ENCODE results near the gene STK10. TPM values are rescaled to one million over a fixed set of nuclear protein-coding genes. Genes with fewer than 3 reads are reported as not detected.

Gene STK10
- total and polyA plus RNA-seq, 2 of the 8 experiments (the other 6 are each of a cell fraction or from before 2014, with no cell fraction given): 10.5 to 21.4 TPM

DNA sequence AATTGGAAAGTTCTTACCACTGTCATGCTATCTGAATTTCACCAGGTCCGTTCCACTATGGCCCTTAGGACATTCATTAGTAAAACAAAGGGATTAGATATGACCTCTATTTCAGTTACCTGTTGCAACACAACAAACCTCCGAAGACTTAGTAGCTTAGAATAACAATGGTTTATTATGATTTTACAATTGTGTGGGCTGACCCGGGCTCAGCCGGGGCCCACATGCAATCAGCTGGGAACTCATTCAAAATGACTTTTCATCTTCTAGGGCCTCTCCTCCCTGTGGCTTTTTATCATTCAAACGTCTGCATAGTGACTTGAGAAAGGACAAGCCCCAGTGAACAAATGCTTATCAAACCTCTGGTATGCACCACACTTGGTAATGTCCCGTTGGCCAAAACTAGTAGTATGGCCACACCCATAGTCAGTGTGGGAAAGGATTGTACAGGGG lies 179.3 kb downstream of the STK10 start (continued):
- TF ChIP-seq SP1 (IDR thresholded peaks at IDR 0.05; ENCODE audit: low read depth, low read length) (peak; percentile 78), NANOG (IDR thresholded peaks at IDR 0.05; ENCODE audit: insufficient read depth, low read depth, low read length, poor library complexity, severe bottlenecking) (peak; percentile 83), SIX5 (IDR thresholded peaks at IDR 0.05; ENCODE audit: low read depth, low read length) (no peak), SAP30 (IDR thresholded peaks at IDR 0.05; ENCODE audit: insufficient read depth, insufficient replicate concordance, low read length) (peak; percentile 42), TAF1 (IDR thresholded peaks at IDR 0.05; ENCODE audit: low read depth, low read length) (no peak), TEAD4 (IDR thresholded peaks at IDR 0.05; ENCODE audit: low read depth, low read length) (peak; percentile 63; the same call in 1 of the 2 replicates)
- TF ChIP-seq, protein P1, sequence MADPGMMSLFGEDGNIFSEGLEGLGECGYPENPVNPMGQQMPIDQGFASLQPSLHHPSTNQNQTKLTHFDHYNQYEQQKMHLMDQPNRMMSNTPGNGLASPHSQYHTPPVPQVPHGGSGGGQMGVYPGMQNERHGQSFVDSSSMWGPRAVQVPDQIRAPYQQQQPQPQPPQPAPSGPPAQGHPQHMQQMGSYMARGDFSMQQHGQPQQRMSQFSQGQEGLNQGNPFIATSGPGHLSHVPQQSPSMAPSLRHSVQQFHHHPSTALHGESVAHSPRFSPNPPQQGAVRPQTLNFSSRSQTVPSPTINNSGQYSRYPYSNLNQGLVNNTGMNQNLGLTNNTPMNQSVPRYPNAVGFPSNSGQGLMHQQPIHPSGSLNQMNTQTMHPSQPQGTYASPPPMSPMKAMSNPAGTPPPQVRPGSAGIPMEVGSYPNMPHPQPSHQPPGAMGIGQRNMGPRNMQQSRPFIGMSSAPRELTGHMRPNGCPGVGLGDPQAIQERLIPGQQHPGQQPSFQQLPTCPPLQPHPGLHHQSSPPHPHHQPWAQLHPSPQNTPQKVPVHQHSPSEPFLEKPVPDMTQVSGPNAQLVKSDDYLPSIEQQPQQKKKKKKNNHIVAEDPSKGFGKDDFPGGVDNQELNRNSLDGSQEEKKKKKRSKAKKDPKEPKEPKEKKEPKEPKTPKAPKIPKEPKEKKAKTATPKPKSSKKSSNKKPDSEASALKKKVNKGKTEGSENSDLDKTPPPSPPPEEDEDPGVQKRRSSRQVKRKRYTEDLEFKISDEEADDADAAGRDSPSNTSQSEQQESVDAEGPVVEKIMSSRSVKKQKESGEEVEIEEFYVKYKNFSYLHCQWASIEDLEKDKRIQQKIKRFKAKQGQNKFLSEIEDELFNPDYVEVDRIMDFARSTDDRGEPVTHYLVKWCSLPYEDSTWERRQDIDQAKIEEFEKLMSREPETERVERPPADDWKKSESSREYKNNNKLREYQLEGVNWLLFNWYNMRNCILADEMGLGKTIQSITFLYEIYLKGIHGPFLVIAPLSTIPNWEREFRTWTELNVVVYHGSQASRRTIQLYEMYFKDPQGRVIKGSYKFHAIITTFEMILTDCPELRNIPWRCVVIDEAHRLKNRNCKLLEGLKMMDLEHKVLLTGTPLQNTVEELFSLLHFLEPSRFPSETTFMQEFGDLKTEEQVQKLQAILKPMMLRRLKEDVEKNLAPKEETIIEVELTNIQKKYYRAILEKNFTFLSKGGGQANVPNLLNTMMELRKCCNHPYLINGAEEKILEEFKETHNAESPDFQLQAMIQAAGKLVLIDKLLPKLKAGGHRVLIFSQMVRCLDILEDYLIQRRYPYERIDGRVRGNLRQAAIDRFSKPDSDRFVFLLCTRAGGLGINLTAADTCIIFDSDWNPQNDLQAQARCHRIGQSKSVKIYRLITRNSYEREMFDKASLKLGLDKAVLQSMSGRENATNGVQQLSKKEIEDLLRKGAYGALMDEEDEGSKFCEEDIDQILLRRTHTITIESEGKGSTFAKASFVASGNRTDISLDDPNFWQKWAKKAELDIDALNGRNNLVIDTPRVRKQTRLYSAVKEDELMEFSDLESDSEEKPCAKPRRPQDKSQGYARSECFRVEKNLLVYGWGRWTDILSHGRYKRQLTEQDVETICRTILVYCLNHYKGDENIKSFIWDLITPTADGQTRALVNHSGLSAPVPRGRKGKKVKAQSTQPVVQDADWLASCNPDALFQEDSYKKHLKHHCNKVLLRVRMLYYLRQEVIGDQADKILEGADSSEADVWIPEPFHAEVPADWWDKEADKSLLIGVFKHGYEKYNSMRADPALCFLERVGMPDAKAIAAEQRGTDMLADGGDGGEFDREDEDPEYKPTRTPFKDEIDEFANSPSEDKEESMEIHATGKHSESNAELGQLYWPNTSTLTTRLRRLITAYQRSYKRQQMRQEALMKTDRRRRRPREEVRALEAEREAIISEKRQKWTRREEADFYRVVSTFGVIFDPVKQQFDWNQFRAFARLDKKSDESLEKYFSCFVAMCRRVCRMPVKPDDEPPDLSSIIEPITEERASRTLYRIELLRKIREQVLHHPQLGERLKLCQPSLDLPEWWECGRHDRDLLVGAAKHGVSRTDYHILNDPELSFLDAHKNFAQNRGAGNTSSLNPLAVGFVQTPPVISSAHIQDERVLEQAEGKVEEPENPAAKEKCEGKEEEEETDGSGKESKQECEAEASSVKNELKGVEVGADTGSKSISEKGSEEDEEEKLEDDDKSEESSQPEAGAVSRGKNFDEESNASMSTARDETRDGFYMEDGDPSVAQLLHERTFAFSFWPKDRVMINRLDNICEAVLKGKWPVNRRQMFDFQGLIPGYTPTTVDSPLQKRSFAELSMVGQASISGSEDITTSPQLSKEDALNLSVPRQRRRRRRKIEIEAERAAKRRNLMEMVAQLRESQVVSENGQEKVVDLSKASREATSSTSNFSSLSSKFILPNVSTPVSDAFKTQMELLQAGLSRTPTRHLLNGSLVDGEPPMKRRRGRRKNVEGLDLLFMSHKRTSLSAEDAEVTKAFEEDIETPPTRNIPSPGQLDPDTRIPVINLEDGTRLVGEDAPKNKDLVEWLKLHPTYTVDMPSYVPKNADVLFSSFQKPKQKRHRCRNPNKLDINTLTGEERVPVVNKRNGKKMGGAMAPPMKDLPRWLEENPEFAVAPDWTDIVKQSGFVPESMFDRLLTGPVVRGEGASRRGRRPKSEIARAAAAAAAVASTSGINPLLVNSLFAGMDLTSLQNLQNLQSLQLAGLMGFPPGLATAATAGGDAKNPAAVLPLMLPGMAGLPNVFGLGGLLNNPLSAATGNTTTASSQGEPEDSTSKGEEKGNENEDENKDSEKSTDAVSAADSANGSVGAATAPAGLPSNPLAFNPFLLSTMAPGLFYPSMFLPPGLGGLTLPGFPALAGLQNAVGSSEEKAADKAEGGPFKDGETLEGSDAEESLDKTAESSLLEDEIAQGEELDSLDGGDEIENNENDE (IDR thresholded peaks at IDR 0.05; ENCODE audit: insufficient replicate concordance, low read length): peak; percentile 89
- TF ChIP-seq, protein P2, sequence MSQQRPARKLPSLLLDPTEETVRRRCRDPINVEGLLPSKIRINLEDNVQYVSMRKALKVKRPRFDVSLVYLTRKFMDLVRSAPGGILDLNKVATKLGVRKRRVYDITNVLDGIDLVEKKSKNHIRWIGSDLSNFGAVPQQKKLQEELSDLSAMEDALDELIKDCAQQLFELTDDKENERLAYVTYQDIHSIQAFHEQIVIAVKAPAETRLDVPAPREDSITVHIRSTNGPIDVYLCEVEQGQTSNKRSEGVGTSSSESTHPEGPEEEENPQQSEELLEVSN (IDR thresholded peaks at IDR 0.05): no peak

All from H1 (cell line).